Measurements from ENCODE around the gene VSTM1. TPM values are rescaled to one million over a fixed set of nuclear protein-coding genes. Genes with fewer than 3 reads are reported as not detected.
"Not testable (repeated sequence)": the region's sequence is repeated elsewhere in the genome, so short reads cannot be mapped to it uniquely, and the experiment has no call there.

VSTM1 gene
- total RNA-seq, 4 donors from 2014 or later = not detected

DNA sequence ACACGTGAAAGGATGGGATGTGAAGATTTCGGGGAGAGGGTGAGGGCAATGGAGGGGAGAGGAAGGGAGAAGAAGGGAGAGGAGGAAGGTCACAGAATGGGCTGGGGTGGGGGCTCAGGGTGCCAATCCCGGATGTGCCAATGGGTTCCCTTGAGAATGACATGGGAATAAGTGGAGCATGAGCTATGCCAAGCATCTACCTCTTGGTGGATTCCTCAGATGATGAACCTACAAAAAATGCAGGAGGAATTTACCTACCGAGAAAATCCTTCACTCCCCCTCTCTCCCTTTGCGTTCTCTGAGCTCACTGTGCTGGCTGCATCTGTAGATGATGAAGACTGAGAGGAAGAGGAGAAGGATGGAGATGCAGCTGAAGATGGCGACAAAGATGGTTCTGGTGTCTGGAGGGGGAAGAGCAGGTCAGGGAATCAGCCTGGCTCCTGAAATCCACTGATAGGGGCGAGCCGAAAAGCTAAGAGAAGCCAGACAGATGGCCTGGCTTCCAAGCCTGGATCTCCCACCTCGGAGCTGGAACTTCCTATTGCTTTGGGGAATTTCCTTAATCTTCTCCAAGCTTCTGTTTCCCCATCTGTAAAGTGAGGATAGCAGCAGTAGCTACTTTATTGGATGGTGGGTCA lies 21.6 kb downstream of the VSTM1 start:
- no peak for TF ChIP-seq POLR2A (IDR thresholded peaks at IDR 0.05)
- TF ChIP-seq, protein P1, sequence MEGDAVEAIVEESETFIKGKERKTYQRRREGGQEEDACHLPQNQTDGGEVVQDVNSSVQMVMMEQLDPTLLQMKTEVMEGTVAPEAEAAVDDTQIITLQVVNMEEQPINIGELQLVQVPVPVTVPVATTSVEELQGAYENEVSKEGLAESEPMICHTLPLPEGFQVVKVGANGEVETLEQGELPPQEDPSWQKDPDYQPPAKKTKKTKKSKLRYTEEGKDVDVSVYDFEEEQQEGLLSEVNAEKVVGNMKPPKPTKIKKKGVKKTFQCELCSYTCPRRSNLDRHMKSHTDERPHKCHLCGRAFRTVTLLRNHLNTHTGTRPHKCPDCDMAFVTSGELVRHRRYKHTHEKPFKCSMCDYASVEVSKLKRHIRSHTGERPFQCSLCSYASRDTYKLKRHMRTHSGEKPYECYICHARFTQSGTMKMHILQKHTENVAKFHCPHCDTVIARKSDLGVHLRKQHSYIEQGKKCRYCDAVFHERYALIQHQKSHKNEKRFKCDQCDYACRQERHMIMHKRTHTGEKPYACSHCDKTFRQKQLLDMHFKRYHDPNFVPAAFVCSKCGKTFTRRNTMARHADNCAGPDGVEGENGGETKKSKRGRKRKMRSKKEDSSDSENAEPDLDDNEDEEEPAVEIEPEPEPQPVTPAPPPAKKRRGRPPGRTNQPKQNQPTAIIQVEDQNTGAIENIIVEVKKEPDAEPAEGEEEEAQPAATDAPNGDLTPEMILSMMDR (IDR thresholded peaks at IDR 0.05) = no peak
- Histone ChIP-seq H3K4me1 (no peaks in the 10 kb centered on the region), H3K27ac (no peak overlapping the region), H3K4me3 (no peak overlapping the region), H3K36me3 (no peaks in the 10 kb centered on the region), H3K9me3 (no peaks in the 10 kb centered on the region), H3K27me3 (peaks cover 0 to 36% (median 0%) of the 10 kb centered on the region in 4 donors)
- 56 to 61% methylated on average over 9 of the region's 9 CpGs for WGBS, 2 donors
- DNase-seq = no peak
- intact Hi-C loops (cut with DNase I) = no loop called here

DNA sequence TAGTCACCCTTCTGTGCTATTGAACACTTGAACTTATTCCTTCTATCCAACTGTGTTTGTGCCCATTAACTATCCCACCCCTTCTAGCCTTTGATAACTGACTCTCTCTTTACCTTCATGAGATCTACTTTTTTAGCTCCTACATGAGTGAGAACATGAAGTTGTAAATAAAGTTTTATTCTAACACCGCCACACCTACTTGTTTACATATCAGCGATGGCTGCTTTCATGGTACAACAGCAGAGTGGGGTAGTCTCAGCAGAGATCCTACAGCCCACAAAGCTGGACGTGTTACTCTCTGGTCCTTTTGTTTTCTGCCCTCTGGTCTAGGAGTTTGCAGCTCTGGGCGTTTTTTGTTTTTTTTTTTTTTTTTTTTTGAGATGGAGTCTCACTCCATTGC lies 23.7 kb downstream of the VSTM1 start:
- Histone ChIP-seq H3K27ac (no peak overlapping the region), H3K36me3 (no peaks in the 10 kb centered on the region), H3K4me3 (no peak overlapping the region), H3K4me1 (no peaks in the 10 kb centered on the region), H3K9me3 (no peaks in the 10 kb centered on the region), H3K27me3 (peaks cover 0 to 26% (median 0%) of the 10 kb centered on the region in 4 donors)
- WGBS, 2 donors = 57 to 81% methylated on average over 4 of the region's 4 CpGs
- intact Hi-C loops (cut with DNase I) = no loop called here
- TF ChIP-seq, protein P1 (IDR thresholded peaks at IDR 0.05) = no peak
- DNase-seq = no peak

DNA sequence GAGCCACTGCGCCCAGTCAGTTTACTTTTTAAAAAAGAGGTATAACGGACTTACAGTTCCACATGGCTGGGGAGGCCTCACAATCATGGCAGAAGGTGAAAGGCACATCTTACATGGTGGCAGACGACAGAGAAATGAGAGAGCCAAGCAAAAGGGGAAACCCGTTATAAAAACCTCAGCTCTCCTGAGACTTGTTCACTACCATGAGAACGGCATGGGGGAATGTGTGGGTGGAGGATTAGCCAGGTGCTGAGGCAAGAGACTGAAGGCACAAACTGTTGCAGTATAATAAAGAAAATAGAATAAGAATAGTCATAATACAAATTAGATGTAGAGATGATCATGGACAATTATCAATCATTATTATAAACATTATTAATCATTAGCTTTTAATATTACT lies 27.2 kb downstream of the VSTM1 start:
- intact Hi-C loops (cut with DNase I); DNase-seq; H3K36me3 ChIP-seq; H3K4me3 ChIP-seq; H3K4me1 ChIP-seq; H3K9me3 ChIP-seq; H3K27ac ChIP-seq: not testable (repeated sequence)
- H3K27me3 ChIP-seq = peaks cover 0 to 14% (median 0%) of the 10 kb centered on the region in 4 donors
- 36 to 63% methylated on average over 3 to 5 of the region's 5 CpGs for WGBS, 2 donors

DNA sequence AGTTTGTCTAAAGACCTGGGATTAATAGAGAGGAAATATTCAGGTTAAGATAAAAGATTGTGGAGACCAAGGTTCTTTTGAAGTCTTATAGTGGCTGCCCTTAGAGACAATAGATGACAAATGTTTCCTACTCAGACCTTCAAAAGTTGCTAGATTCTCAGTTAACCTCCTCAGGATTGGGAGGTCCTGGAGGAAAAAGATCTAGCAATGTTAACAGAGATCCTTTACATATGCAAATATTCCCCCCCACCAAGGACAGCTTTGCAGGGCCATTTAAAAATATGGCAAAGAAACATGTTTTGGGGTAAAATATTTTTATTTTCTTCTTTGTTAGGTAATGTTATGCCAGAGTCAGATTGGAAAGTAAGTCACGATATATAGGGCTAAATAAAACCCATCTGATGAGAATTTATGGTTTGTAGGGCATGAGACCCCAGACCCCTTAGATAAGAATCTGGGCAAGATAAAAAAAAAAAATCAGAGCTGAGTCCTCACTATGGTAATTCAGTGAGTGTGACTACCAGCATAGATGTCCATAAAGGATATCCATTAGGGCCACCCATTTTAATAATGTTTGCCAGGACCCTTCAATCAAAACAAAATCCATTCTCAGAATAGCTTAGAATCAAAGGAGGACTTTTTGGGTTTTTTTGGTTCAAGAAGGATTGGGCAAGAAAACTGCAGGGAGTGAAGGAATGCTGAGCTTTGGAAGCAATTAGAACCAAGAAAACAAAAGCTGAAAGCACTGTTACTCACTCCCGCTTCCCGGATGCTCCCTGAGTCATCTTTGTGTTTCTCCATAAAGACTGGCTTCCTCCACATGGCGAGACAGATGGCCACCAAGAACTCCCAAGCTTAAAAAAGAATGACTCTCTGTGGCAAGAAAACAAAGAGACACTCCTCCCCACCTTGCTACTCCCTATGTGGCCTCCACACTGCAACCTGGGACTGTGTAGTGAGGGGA lies 28.2 kb downstream of the VSTM1 start:
- H3K9me3 ChIP-seq = no peaks in the 10 kb centered on the region
- no peaks in the 10 kb centered on the region for H3K36me3 ChIP-seq
- no peak overlapping the region for H3K4me3 ChIP-seq
- 40 to 41% methylated on average over 4 of the region's 4 CpGs for WGBS, 2 donors
- intact Hi-C loops (cut with DNase I) = no loop called here
- TF ChIP-seq POLR2A (IDR thresholded peaks at IDR 0.05) = no peak
- TF ChIP-seq, protein P1 (IDR thresholded peaks at IDR 0.05) = no peak
- DNase-seq = no peak
- H3K27me3 ChIP-seq = peaks cover 0 to 24% (median 0%) of the 10 kb centered on the region in 4 donors
- no peak overlapping the region for H3K27ac ChIP-seq
- H3K4me1 ChIP-seq = no peaks in the 10 kb centered on the region

DNA sequence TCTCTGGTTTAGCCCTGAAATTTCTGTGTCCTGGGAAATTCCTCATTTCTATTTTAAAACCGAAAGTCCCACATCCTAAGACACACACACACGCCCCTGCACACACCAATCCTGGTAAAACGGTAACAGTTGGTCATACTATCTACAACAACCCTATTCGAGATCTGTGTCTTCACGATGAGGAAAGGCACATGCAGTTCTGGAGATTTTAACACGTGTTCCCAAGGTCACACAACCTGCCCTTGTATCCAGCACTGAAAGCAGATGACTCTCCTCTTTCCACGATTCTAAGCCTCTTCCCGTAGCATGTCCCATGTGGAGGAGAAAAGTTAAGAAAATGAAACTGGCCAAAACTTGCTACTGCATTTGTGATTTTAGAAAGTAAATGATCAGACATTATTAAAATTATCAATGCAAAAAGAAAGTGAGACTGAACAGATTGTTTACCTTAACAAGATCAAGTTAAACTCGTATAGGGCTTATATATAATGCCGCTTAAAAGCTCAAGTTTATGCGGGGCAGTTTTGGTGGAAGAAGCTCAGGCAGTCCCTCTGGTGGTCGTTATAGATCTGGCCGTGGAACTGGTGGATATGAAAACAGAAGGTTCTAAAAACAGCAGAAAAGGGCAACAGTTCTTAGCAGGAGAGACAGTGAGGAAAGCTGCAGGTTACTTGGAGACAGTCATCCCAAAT lies 32.7 kb downstream of the VSTM1 start:
- Histone ChIP-seq H3K36me3 (no peaks in the 10 kb centered on the region), H3K4me1 (no peaks in the 10 kb centered on the region), H3K27ac (no peak overlapping the region), H3K9me3 (no peaks in the 10 kb centered on the region), H3K27me3 (peaks cover 0 to 52% (median 0%) of the 10 kb centered on the region in 4 donors), H3K4me3 (peak overlapping the region in 1 of 4 donors; percentile 12)
- intact Hi-C loops (cut with DNase I) = no loop called here
- 39 to 41% methylated on average over 13 of the region's 13 CpGs for WGBS, 2 donors
- no peak for DNase-seq
- no peak for TF ChIP-seq POLR2A (IDR thresholded peaks at IDR 0.05)
- TF ChIP-seq, protein P1 (IDR thresholded peaks at IDR 0.05) = peak in 1 of 6 experiments; percentile 14

Data from esophagus squamous epithelium (tissue), 5 donors.